Kidney (tissue), 14 donors: ENCODE measurements around the gene KIF5C. TPM values are rescaled to one million over a fixed set of nuclear protein-coding genes. Genes with fewer than 3 reads are reported as not detected.

Experiments
- DNase-seq, 5 donors: peaks; one replicate each; pipeline ENCODE4 v3.0.0-alpha.2; 2013 to 2020
- FAIRE-seq: peaks from 2 replicates; lab custom pipeline; 2012; peaks lifted over from hg19 to GRCh38; lab: Jason Lieb, UNC
- H3K27ac ChIP-seq, 2 donors: one replicate each; pipeline ENCODE4 v1.7.0; 2013; ENCODE audit warnings: low read depth in 2 of 2, low read length in 2 of 2, inconsistent platforms in 1 of 2
- H3K27me3 ChIP-seq: one replicate; pipeline ENCODE4 v1.7.1; 2013; ENCODE audit warnings: low read length, inconsistent platforms; ENCODE audit not compliant: control insufficient read depth, insufficient read depth
- H3K36me3 ChIP-seq, 3 donors: one replicate each; pipeline versions ENCODE4 v1.7.0 to v1.7.1; 2013; ENCODE audit warnings: low read length in 3 of 3, control low read depth in 1 of 3, inconsistent platforms in 1 of 3; ENCODE audit not compliant: insufficient read depth in 3 of 3, control insufficient read depth in 2 of 3
- H3K4me1 ChIP-seq, 3 donors: one replicate each; pipeline versions ENCODE4 v1.7.0 to v1.7.1; 2013; ENCODE audit warnings: low read length in 3 of 3, inconsistent platforms in 1 of 3, low read depth in 1 of 3; ENCODE audit not compliant: control insufficient read depth in 2 of 3, insufficient read depth in 2 of 3
- H3K4me3 ChIP-seq, 3 donors: one replicate each; pipeline versions ENCODE4 v1.7.0 to v1.8.1; 2013; ENCODE audit warnings: low read length in 3 of 3, control low read depth in 1 of 3, inconsistent platforms in 1 of 3
- H3K9ac ChIP-seq, 3 donors: one replicate each; pipeline versions ENCODE4 v1.7.0 to v1.7.1; 2013; ENCODE audit warnings: low read length in 3 of 3, control low read depth in 1 of 3, inconsistent platforms in 1 of 3
- H3K9me3 ChIP-seq, 3 donors: one replicate each; pipeline versions ENCODE4 v1.7.0 to v1.7.1; 2013; ENCODE audit warnings: low read length in 3 of 3, control low read depth in 1 of 3, inconsistent platforms in 1 of 3; ENCODE audit not compliant: control insufficient read depth in 2 of 3, insufficient read depth in 1 of 3
- CTCF ChIP-seq: IDR thresholded peaks from 3 replicates; pipeline ENCODE4 v1.5.1; 2012; ENCODE audit warnings: mild to moderate bottlenecking, moderate library complexity, borderline replicate concordance; ENCODE audit not compliant: insufficient read depth; ENCODE audit errors: extremely low read depth
- intact Hi-C: fragments of 100-400 bp; cut with DNase I; formaldehyde crosslinking; loops from one replicate; pipeline ENCODE4 v1.11.1; 2022
- polyA plus RNA-seq: library from polyadenylated mRNA; stranded (reverse); fragments of 350-450 nt; fragmentation: Illumina TruSeq; extraction: RNeasy Lipid Tissue Mini Kit (QIAGEN cat#74804); gene quantifications from one replicate; pipeline ENCODE4 v1.2.3, GENCODE V29; 2014; ENCODE audit warnings: low read depth, low replicate concordance; ENCODE audit not compliant: insufficient read depth
- total RNA-seq: library from RNA; stranded (reverse); fragmentation: NEBNext Ultra II Directional; extraction: Animal tissue kit (Norgen Biotek cat#: 25700); gene quantifications from one replicate; pipeline ENCODE4 v1.2.1, GENCODE V29; 2021
- donor health status: control.
- donor health status: control.
- donor health status: control.
- donor health status: control.
- donor health status: control.
- donor health status: DM: yes; HTN: yes; CAD: no.
- donor health status: Normal renal cell carcinoma (clear cell type).

The KIF5C gene
- total and polyA plus RNA-seq, 2 donors from 2014 or later: 1.0 to 3.6 TPM

DNA sequence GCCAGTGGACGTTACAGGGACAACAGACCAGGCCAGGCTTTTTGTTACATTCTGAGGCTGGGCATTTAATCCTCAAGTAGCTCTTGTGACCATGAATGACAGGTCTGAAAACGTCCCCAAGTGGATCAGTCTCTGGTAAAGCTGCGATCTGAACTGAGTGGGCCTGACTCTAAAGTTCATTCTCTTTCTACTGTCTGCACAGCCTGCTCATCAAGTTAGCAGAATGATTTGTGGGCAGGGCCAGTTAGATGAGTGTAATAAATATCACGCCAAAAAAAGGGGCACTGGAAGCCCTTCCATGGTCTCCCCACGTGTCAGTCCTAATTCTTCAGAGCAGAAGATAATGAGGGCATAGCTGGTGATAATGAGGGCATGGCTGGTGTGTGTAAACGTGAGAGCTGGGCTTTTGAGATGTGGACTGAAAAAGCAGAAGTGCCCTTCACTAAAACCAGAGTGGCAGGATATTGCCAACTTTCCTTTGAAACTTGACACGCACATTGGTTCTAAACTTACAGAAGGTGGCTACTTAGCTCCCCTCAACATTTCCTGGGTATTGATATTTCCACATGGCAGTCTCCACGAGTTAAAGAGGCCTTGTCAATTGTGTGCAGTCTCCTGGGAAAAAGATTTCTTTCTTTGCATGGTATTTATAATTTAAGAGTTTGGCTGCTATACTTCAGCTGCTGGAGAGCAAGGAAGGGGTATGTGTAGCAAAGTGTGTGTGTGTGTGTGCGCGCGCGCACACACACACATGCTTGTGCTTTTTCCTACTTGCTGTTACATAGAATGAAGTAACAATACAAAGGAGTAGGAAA lies 90.8 kb downstream of the KIF5C start:
- H3K4me1 ChIP-seq: no peaks in the 10 kb centered on the region
- no peak overlapping the region for H3K4me3 ChIP-seq
- H3K36me3 ChIP-seq: no peaks in the 10 kb centered on the region
- H3K27me3 ChIP-seq: no peaks in the 10 kb centered on the region
- H3K9me3 ChIP-seq: no peaks in the 10 kb centered on the region
- no peak for TF ChIP-seq CTCF
- DNase-seq (peak in 2 of 5 donors; percentile 39 to 41), FAIRE-seq (no peak)
- no peak overlapping the region for H3K9ac ChIP-seq
- no peak overlapping the region for H3K27ac ChIP-seq
- intact Hi-C loops: no loop called here

- DNase-seq (no peak), FAIRE-seq (no peak)
- Histone ChIP-seq H3K36me3 (no peaks in the 10 kb centered on the region), H3K4me3 (no peak overlapping the region), H3K9me3 (no peaks in the 10 kb centered on the region), H3K9ac (no peak overlapping the region), H3K4me1 (no peaks in the 10 kb centered on the region), H3K27ac (no peak overlapping the region), H3K27me3 (no peaks in the 10 kb centered on the region)
- intact Hi-C loops: no loop called here
- no peak for TF ChIP-seq CTCF
These were observed 91.4 kb downstream of the KIF5C start for GRCh38 chr2:148966438-148966758.

GRCh38 chr2:148967056-148967455 lies 92.0 kb downstream of the KIF5C start:
- H3K4me3 ChIP-seq: no peak overlapping the region
- no peaks in the 10 kb centered on the region for H3K27me3 ChIP-seq
- no peaks in the 10 kb centered on the region for H3K36me3 ChIP-seq
- intact Hi-C loops: no loop called here
- no peak for TF ChIP-seq CTCF
- no peak overlapping the region for H3K9ac ChIP-seq
- H3K27ac ChIP-seq: no peak overlapping the region
- FAIRE-seq (no peak), DNase-seq (no peak)
- no peaks in the 10 kb centered on the region for H3K9me3 ChIP-seq
- H3K4me1 ChIP-seq: no peaks in the 10 kb centered on the region
